ENCODE measurements around the gene MAP3K19. TPM values are rescaled to one million over a fixed set of nuclear protein-coding genes. Genes with fewer than 3 reads are reported as not detected.

The MAP3K19 gene
- total RNA-seq, 1 experiment from 2014 or later, result not detected

DNA sequence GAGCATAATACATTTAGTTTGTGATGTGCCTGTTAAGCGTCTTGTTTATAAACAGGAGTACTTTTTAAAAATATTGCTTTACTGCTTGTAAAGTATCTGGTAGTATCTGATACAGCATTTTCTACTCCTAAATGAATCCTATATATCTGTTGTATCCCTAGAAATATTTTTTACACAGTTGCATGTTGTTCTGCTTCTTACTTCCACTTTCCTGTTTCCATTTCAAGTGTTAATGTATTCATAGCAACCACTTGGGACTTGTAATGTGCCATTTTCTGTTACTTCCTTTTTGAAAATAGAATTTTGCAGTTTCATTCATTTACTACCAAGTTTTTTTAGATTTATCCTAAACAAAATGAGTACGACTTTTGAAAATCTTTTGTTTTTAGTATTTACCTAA, 103.7 kb downstream of the MAP3K19 start:
- H3K79me2 ChIP-seq (ENCODE audit: insufficient read depth, low read length), result peaks cover 85% of the 10 kb centered on the region
- intact Hi-C loops (cut with micrococcal nuclease), result no loop called here
- 0 out of 2 replicates have a peak, but pooled peaks cover 10% of the 10 kb centered on the region for H4K20me1 ChIP-seq (ENCODE audit: insufficient read depth)
- no peak overlapping the region for H3K27ac ChIP-seq (ENCODE audit: low read depth, low read length)
- H3K36me3 ChIP-seq (ENCODE audit: control insufficient read depth in 1 of 2, insufficient read depth in 2 of 2, low read length in 2 of 2), result peaks cover 24 to 40% of the 10 kb centered on the region in 2 experiments
- no peak overlapping the region for H3K9ac ChIP-seq (ENCODE audit: low read length)
- TF ChIP-seq EZH2phosphoT487 (IDR thresholded peaks at IDR 0.05; ENCODE audit: borderline replicate concordance) (no peak), JUND (IDR thresholded peaks at IDR 0.05) (no peak), POLR2AphosphoS5 (IDR thresholded peaks at IDR 0.05; ENCODE audit: low read depth, low read length) (no peak), POLR2A (IDR thresholded peaks at IDR 0.05; ENCODE audit: borderline replicate concordance, extremely low read depth, insufficient read depth, insufficient read length) (no peak)
- TF ChIP-seq, protein P1, sequence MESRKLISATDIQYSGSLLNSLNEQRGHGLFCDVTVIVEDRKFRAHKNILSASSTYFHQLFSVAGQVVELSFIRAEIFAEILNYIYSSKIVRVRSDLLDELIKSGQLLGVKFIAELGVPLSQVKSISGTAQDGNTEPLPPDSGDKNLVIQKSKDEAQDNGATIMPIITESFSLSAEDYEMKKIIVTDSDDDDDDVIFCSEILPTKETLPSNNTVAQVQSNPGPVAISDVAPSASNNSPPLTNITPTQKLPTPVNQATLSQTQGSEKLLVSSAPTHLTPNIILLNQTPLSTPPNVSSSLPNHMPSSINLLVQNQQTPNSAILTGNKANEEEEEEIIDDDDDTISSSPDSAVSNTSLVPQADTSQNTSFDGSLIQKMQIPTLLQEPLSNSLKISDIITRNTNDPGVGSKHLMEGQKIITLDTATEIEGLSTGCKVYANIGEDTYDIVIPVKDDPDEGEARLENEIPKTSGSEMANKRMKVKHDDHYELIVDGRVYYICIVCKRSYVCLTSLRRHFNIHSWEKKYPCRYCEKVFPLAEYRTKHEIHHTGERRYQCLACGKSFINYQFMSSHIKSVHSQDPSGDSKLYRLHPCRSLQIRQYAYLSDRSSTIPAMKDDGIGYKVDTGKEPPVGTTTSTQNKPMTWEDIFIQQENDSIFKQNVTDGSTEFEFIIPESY (IDR thresholded peaks at IDR 0.05; ENCODE audit: extremely low read depth, insufficient replicate concordance, low read length), result no peak
- H3K27me3 ChIP-seq (ENCODE audit: insufficient read depth, low read length), result no peaks in the 10 kb centered on the region
- DNase-seq (ENCODE audit: low read depth, low spot score) (no peak), ATAC-seq (no peak)
- H3K4me2 ChIP-seq (ENCODE audit: low read length), result no peak overlapping the region
- ChIA-PET CTCF (no interaction called here), RAD21 (ENCODE audit: low non-redundant PET in 1 of 2, low total read pairs in 2 of 2, uncharacterized antibody in 2 of 2, unreplicated experiment in 2 of 2) (no interaction called here), POLR2A (no interaction called here)
- no peaks in the 10 kb centered on the region for H3K4me1 ChIP-seq (ENCODE audit: control insufficient read depth in 1 of 2, insufficient read depth in 2 of 2, low read length in 2 of 2)
- no TSS peak for BruUV-seq (replicated peaks)
- no peak overlapping the region for H3K4me3 ChIP-seq (replicated peaks in 1 of 2; ENCODE audit: low read depth in 1 of 2, low read length in 2 of 2)
- H2AFZ ChIP-seq (ENCODE audit: low read depth, low read length, poor library complexity, severe bottlenecking), result no peak overlapping the region
- no peaks in the 10 kb centered on the region for H3K9me2 ChIP-seq (ENCODE audit: insufficient read depth)
- H3K9me3 ChIP-seq (ENCODE audit: control insufficient read depth in 1 of 2, insufficient read depth in 1 of 2, low read depth in 1 of 2, low read length in 2 of 2), result no peaks in the 10 kb centered on the region

DNA sequence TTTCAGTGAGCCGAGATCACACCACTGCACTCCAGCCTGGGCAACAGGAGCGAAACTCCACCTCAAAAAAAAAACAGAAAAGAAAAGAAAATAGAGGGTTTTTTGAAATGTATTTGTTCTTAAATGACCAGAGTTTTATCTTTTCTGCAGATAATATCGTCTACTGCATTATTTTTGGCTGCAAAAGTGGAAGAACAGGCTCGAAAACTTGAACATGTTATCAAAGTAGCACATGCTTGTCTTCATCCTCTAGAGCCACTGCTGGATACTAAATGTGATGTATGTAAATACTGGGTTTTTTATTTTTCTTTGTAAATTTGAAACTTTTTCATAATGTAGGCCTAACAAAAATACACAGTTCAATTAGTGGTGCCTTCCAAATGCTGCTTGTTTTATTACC, 110.6 kb downstream of the MAP3K19 start:
- H3K27me3 ChIP-seq (ENCODE audit: insufficient read depth, low read length), result no peaks in the 10 kb centered on the region
- CTCF ChIA-PET, result no interaction called here
- H3K79me2 ChIP-seq (ENCODE audit: insufficient read depth, low read length), result peaks cover 96% of the 10 kb centered on the region
- H2AFZ ChIP-seq (ENCODE audit: low read depth, low read length, poor library complexity, severe bottlenecking), result no peak overlapping the region
- intact Hi-C loops (cut with micrococcal nuclease), result no loop called here
- peaks cover 43% of the 10 kb centered on the region for H4K20me1 ChIP-seq (ENCODE audit: insufficient read depth)
- TF ChIP-seq EGR1 (IDR thresholded peaks at IDR 0.05; ENCODE audit: low read depth), result no peak
- TF ChIP-seq, protein P2, sequence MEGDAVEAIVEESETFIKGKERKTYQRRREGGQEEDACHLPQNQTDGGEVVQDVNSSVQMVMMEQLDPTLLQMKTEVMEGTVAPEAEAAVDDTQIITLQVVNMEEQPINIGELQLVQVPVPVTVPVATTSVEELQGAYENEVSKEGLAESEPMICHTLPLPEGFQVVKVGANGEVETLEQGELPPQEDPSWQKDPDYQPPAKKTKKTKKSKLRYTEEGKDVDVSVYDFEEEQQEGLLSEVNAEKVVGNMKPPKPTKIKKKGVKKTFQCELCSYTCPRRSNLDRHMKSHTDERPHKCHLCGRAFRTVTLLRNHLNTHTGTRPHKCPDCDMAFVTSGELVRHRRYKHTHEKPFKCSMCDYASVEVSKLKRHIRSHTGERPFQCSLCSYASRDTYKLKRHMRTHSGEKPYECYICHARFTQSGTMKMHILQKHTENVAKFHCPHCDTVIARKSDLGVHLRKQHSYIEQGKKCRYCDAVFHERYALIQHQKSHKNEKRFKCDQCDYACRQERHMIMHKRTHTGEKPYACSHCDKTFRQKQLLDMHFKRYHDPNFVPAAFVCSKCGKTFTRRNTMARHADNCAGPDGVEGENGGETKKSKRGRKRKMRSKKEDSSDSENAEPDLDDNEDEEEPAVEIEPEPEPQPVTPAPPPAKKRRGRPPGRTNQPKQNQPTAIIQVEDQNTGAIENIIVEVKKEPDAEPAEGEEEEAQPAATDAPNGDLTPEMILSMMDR (IDR thresholded peaks at IDR 0.05 in 2 of 3, conservative IDR thresholded peaks at IDR 0.05 in 1 of 3; ENCODE audit: borderline replicate concordance in 1 of 3, insufficient read depth in 1 of 3, low read depth in 2 of 3, low read length in 2 of 3), result no peak
- TF ChIP-seq SRF (IDR thresholded peaks at IDR 0.05; ENCODE audit: low read depth), result no peak
- TF ChIP-seq CBX3 (IDR thresholded peaks at IDR 0.05; ENCODE audit: low read depth), result no peak
- TF ChIP-seq JUND (IDR thresholded peaks at IDR 0.05), result no peak
- no peak for TF ChIP-seq TCF7L2 (IDR thresholded peaks at IDR 0.05; ENCODE audit: borderline replicate concordance, extremely low read depth, insufficient read depth, insufficient read length)
- TF ChIP-seq, protein P3, sequence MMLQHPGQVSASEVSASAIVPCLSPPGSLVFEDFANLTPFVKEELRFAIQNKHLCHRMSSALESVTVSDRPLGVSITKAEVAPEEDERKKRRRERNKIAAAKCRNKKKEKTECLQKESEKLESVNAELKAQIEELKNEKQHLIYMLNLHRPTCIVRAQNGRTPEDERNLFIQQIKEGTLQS (IDR thresholded peaks at IDR 0.05), result no peak
- no peak for TF ChIP-seq EZH2phosphoT487 (IDR thresholded peaks at IDR 0.05; ENCODE audit: borderline replicate concordance)
- TF ChIP-seq, protein P4, sequence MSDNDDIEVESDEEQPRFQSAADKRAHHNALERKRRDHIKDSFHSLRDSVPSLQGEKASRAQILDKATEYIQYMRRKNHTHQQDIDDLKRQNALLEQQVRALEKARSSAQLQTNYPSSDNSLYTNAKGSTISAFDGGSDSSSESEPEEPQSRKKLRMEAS (IDR thresholded peaks at IDR 0.05), result no peak
- no peak for ATAC-seq
- BruUV-seq (replicated peaks), result no TSS peak
- POLR2A ChIA-PET, result no interaction called here
- H3K27ac ChIP-seq (ENCODE audit: low read depth, low read length), result no peak overlapping the region
- H3K4me1 ChIP-seq (ENCODE audit: control insufficient read depth in 1 of 2, insufficient read depth in 2 of 2, low read length in 2 of 2), result no peaks in the 10 kb centered on the region
- H3K4me2 ChIP-seq (ENCODE audit: low read length), result no peak overlapping the region
- H3K36me3 ChIP-seq (ENCODE audit: control insufficient read depth in 1 of 2, insufficient read depth in 2 of 2, low read length in 2 of 2), result peaks cover 10 to 30% of the 10 kb centered on the region in 2 experiments; a peak in 3 of 4 replicates
- H3K9me3 ChIP-seq (ENCODE audit: control insufficient read depth in 1 of 2, insufficient read depth in 1 of 2, low read depth in 1 of 2, low read length in 2 of 2), result no peaks in the 10 kb centered on the region
- H3K9me2 ChIP-seq (ENCODE audit: insufficient read depth), result no peaks in the 10 kb centered on the region
- H3K4me3 ChIP-seq (replicated peaks in 1 of 2; ENCODE audit: low read depth in 1 of 2, low read length in 2 of 2), result no peak overlapping the region
- H3K9ac ChIP-seq (ENCODE audit: low read length), result no peak overlapping the region
- RAD21 ChIA-PET (ENCODE audit: low non-redundant PET in 1 of 2, low total read pairs in 2 of 2, uncharacterized antibody in 2 of 2, unreplicated experiment in 2 of 2), result no interaction called here
- no peak for DNase-seq (ENCODE audit: low read depth, low spot score)

Data from HCT116 (cell line).